HepG2 (cell line): ENCODE results near the gene NDRG3. TPM values are rescaled to one million over a fixed set of nuclear protein-coding genes. Genes with fewer than 3 reads are reported as not detected.
A peak's percentile ranks its signal among the peaks of the same experiment; 100 is the strongest.

Experiments
- ATAC-seq: fragments of 200-7000 bp; cut with Tn5 transposase; 3 replicates; pipeline ENCODE4 v1.9.1; 2020; ENCODE audit warnings: mild to moderate bottlenecking, moderate library complexity
- BruUV-seq: library from RNA; stranded (reverse); fragments of 400-500 nt; replicated peaks from 2 replicates; lab custom pipeline; 2021; lab: Mats Ljungman, UMichigan
- CTCF ChIA-PET: fragments of 300-600 bp; formaldehyde crosslinking; extraction: SDS; loops from one replicate; lab custom pipeline; 2021; ENCODE audit warnings: low total read pairs, inconsistent platforms, low intra/inter-chr PET ratio; lab: Yijun Ruan, JAX
- POLR2A ChIA-PET: fragments of 350-600 bp; sonication (Branson Sonifier 250); formaldehyde crosslinking; loops from one replicate; lab custom pipeline; 2020; ENCODE audit warnings: antibody characterized with exemption, inconsistent platforms; lab: Yijun Ruan, JAX
- DNase-seq: peaks from one replicate; pipeline ENCODE4 v3.0.0-alpha.2; 2015; ENCODE audit warnings: low spot score
- FAIRE-seq: peaks from 3 replicates; lab custom pipeline; 2011; peaks lifted over from hg19 to GRCh38; lab: Jason Lieb, UNC
- H2AFZ ChIP-seq: one replicate; pipeline ENCODE4 v1.6.1; 2011; ENCODE audit warnings: low read length, inconsistent platforms
- H3K27ac ChIP-seq: fragments of 300-600 bp; 3 replicates; pipeline ENCODE4 v1.8.0; 2011; ENCODE audit warnings: mixed run types, mild to moderate bottlenecking, mixed read lengths, low read length, inconsistent platforms; ENCODE audit not compliant: insufficient read depth; ENCODE audit errors: extremely low read length
- H3K27me3 ChIP-seq, 2 experiments: fragments of 200-600 bp in 1 of 2; 2 replicates in 1 of 2; 3 replicates in 1 of 2; pipeline versions ENCODE4 v1.6.0 to v1.8.0; 2011; ENCODE audit warnings: low read length in 2 of 2, mild to moderate bottlenecking in 2 of 2, moderate library complexity in 2 of 2, inconsistent platforms in 1 of 2; ENCODE audit not compliant: insufficient read depth in 2 of 2, control insufficient read depth in 1 of 2
- H3K36me3 ChIP-seq, 2 experiments: fragments of 200-600 bp in 1 of 2; replicated peaks in 1 of 2; 2 replicates in 1 of 2; 3 replicates in 1 of 2; pipeline versions ENCODE4 v1.5.1 to v1.8.0; 2011; ENCODE audit warnings: low read length in 2 of 2, inconsistent platforms in 1 of 2; ENCODE audit not compliant: insufficient read depth in 2 of 2, control insufficient read depth in 1 of 2
- H3K4me1 ChIP-seq: 2 replicates; pipeline ENCODE4 v1.5.1; 2012; ENCODE audit warnings: low read length, inconsistent platforms; ENCODE audit not compliant: insufficient read depth
- H3K4me2 ChIP-seq: 2 replicates; pipeline ENCODE4 v1.6.0; 2011; ENCODE audit warnings: low read depth, low read length, inconsistent platforms
- H3K4me3 ChIP-seq, 3 experiments: fragments of 200-600 bp in 1 of 3; sonication (generic), shearing (Covaris generic) in 1 of 3; replicated peaks in 1 of 3; 2 replicates each; pipeline ENCODE4 v1.5.1; 2011 to 2016; ENCODE audit warnings: low read length in 3 of 3, inconsistent platforms in 2 of 3, low read depth in 2 of 3, mild to moderate bottlenecking in 2 of 3, control low read depth in 1 of 3, mixed read lengths in 1 of 3; ENCODE audit not compliant: insufficient read depth in 1 of 3
- H3K79me2 ChIP-seq: one replicate; pipeline ENCODE4 v1.6.1; 2011; ENCODE audit warnings: low read length, inconsistent platforms; ENCODE audit not compliant: insufficient read depth
- H3K9ac ChIP-seq: 2 replicates; pipeline ENCODE4 v1.6.0; 2011; ENCODE audit warnings: mild to moderate bottlenecking, low read depth, low read length, inconsistent platforms; ENCODE audit not compliant: insufficient read depth
- H3K9me3 ChIP-seq: 2 replicates; pipeline ENCODE4 v1.5.1; 2012; ENCODE audit warnings: mild to moderate bottlenecking, low read length
- H4K20me1 ChIP-seq: 2 replicates; pipeline ENCODE4 v1.6.0; 2011; ENCODE audit warnings: inconsistent platforms, mild to moderate bottlenecking, low read length, moderate library complexity; ENCODE audit not compliant: insufficient read depth
- CENPX ChIP-seq: sonication (generic); formaldehyde crosslinking; IDR thresholded peaks from 2 replicates; pipeline ENCODE4 v1.9.0; 2021; ENCODE audit warnings: mild to moderate bottlenecking, missing genetic modification reagents, moderate library complexity
- CTCF ChIP-seq: sonication (generic); formaldehyde crosslinking; IDR thresholded peaks from 2 replicates; pipeline ENCODE4 v1.5.0; 2020; ENCODE audit warnings: mild to moderate bottlenecking, missing genetic modification reagents, moderate library complexity
- EED ChIP-seq: sonication (generic); formaldehyde crosslinking; IDR thresholded peaks from 2 replicates; pipeline ENCODE4 v1.5.0; 2020; ENCODE audit warnings: mild to moderate bottlenecking, missing genetic modification reagents
- GATA4 ChIP-seq: sonication (generic); IDR thresholded peaks from 2 replicates; pipeline ENCODE4 v1.6.1; 2016; ENCODE audit warnings: antibody characterized with exemption, low read depth, borderline replicate concordance
- HDAC2 ChIP-seq: sonication (generic); formaldehyde crosslinking; IDR thresholded peaks from 2 replicates; pipeline ENCODE4 v1.4.0; 2020; ENCODE audit warnings: missing genetic modification reagents
- KDM4B ChIP-seq: sonication (generic); formaldehyde crosslinking; IDR thresholded peaks from 2 replicates; pipeline ENCODE4 v1.4.0; 2020; ENCODE audit warnings: missing genetic modification reagents
- MLLT10 ChIP-seq: sonication (generic); formaldehyde crosslinking; IDR thresholded peaks from 2 replicates; pipeline ENCODE4 v1.4.0; 2020; ENCODE audit warnings: missing genetic modification reagents
- PAWR ChIP-seq: sonication (generic); formaldehyde crosslinking; IDR thresholded peaks from 2 replicates; pipeline ENCODE4 v1.4.0; 2020; ENCODE audit warnings: missing genetic modification reagents, mild to moderate bottlenecking, borderline replicate concordance
- RAD21 ChIP-seq: fragments of 450-650 bp; formaldehyde crosslinking; IDR thresholded peaks from 2 replicates; pipeline ENCODE4 v1.5.0; 2020; ENCODE audit warnings: mild to moderate bottlenecking
- SMC3 ChIP-seq: IDR thresholded peaks from 2 replicates; pipeline ENCODE4 v1.6.1; 2011; ENCODE audit warnings: low read length, improper control_type of control experiment
- STAG1 ChIP-seq: sonication (generic); formaldehyde crosslinking; IDR thresholded peaks from 2 replicates; pipeline ENCODE4 v1.4.0; 2020; ENCODE audit warnings: missing genetic modification reagents
- ZBTB44 ChIP-seq: sonication (generic); formaldehyde crosslinking; IDR thresholded peaks from 2 replicates; pipeline ENCODE4 v1.4.0; 2020; ENCODE audit warnings: missing genetic modification reagents
- ZNF296 ChIP-seq: sonication (generic); formaldehyde crosslinking; conservative IDR thresholded peaks from 2 replicates; pipeline ENCODE4 v1.5.0; 2020; ENCODE audit warnings: mild to moderate bottlenecking, missing genetic modification reagents
- ZNF615 ChIP-seq: sonication (generic); formaldehyde crosslinking; IDR thresholded peaks from 2 replicates; pipeline ENCODE4 v1.5.0; 2020; ENCODE audit warnings: mild to moderate bottlenecking, missing genetic modification reagents, borderline replicate concordance
- ZSCAN20 ChIP-seq: sonication (generic); formaldehyde crosslinking; IDR thresholded peaks from 2 replicates; pipeline ENCODE4 v1.4.0; 2020; ENCODE audit warnings: missing genetic modification reagents, mild to moderate bottlenecking, borderline replicate concordance
- WGBS: methylation state at CpG from one replicate; pipeline ENCODE4 v1.1.6; 2017; ENCODE audit warnings: low lambda C conversion rate; 5-methylcytosine and 5-hydroxymethylcytosine counted together
- in situ Hi-C: cut with HindIII; loops from 2 replicates; pipeline ENCODE4 v1.10.0; 2017; ENCODE audit warnings: low pct_unique_long_range_greater_than_20kb; ENCODE audit not compliant: extremely low pct_ligation_motif_present
- intact Hi-C: fragments of 100-400 bp; cut with micrococcal nuclease; formaldehyde crosslinking; loops from one replicate; pipeline ENCODE4 v1.10.0; 2022; ENCODE audit not compliant: unreplicated experiment
- polyA plus RNA-seq, 8 experiments: library from polyadenylated mRNA; depleted of rRNA in 3 of 8; stranded (reverse) in 7 of 8; unstranded in 1 of 8; fragments of >200 nt; fragmentation: Illumina TruSeq in 4 of 8; extraction: Trizol in 4 of 8; gene quantifications; 2 replicates each; pipeline versions ENCODE4 v1.2.1 to v1.2.3, GENCODE V29; 2011 to 2016; ENCODE audit warnings: low read depth in 4 of 8, missing spikeins in 1 of 8, mixed read lengths in 1 of 8; ENCODE audit not compliant: insufficient read depth in 1 of 8
- total RNA-seq, 5 experiments: library from RNA; depleted of rRNA; stranded (reverse); fragments of >200 nt; fragmentation: Illumina TruSeq; extraction: Trizol; gene quantifications; 2 replicates each; pipeline ENCODE4 v1.2.3, GENCODE V29; 2016; ENCODE audit warnings: low read depth in 1 of 5

Gene NDRG3
- total and polyA plus RNA-seq, 2 of the 13 experiments (the other 11 are each of a cell fraction or from before 2014, with no cell fraction given): 36.0 to 40.5 TPM

- FAIRE-seq (peak; percentile 66), ATAC-seq (peak; percentile 72), DNase-seq (peak; percentile 45)
- ChIA-PET POLR2A (no interaction called here), CTCF (interaction anchor here (1.2 to 2.4 kb wide), 2 partner anchors 37 to 170 kb away, joined by 3 to 15 read pairs; no protein-coding TSS in a partner anchor)
- no peaks in the 10 kb centered on the region for H3K27me3 ChIP-seq
- peaks cover 9% of the 10 kb centered on the region for H3K4me1 ChIP-seq
- no peak overlapping the region for H3K9ac ChIP-seq
- no peaks in the 10 kb centered on the region for H3K79me2 ChIP-seq
- H4K20me1 ChIP-seq: no peaks in the 10 kb centered on the region
- H3K27ac ChIP-seq: no peak overlapping the region
- H3K4me3 ChIP-seq: no peak overlapping the region
- TF ChIP-seq GATA4: no peak
- peak; percentile 62 for TF ChIP-seq CTCF (CRISPR knock-in tag)
- TF ChIP-seq STAG1: peak; percentile 69
- TF ChIP-seq MLLT10: no peak
- TF ChIP-seq SMC3: peak; percentile 62
- TF ChIP-seq RAD21 (CRISPR knock-in tag): peak; percentile 42; the same call in 1 of the 2 replicates
- H3K4me2 ChIP-seq: no peak overlapping the region
- intact Hi-C loops (loop anchor here (1.0 kb wide), 1 partner anchor 37 kb away; no protein-coding TSS in a partner anchor), in situ Hi-C loops (no loop called here)
- 91% methylated on average over 2 of the region's 2 CpGs for WGBS
- no TSS peak for BruUV-seq
- H3K36me3 ChIP-seq: peaks cover 3 to 15% of the 10 kb centered on the region in 2 experiments
- H2AFZ ChIP-seq: no peak overlapping the region
- H3K9me3 ChIP-seq: no peaks in the 10 kb centered on the region
Observed at GRCh38 chr20:36717657-36718056, 28.2 kb downstream of the NDRG3 start.

GRCh38 chr20:36717021-36717420 lies 28.9 kb downstream of the NDRG3 start:
- in situ Hi-C loops: no loop called here
- BruUV-seq: no TSS peak
- Histone ChIP-seq H4K20me1 (no peaks in the 10 kb centered on the region), H3K27ac (no peak overlapping the region), H3K4me3 (no peak overlapping the region), H2AFZ (no peak overlapping the region), H3K9me3 (no peaks in the 10 kb centered on the region), H3K4me2 (no peak overlapping the region), H3K79me2 (no peaks in the 10 kb centered on the region), H3K9ac (no peak overlapping the region), H3K4me1 (peaks cover 12% of the 10 kb centered on the region), H3K36me3 (peaks cover 3 to 15% of the 10 kb centered on the region in 2 experiments), H3K27me3 (no peaks in the 10 kb centered on the region)
- no peak for TF ChIP-seq PAWR (CRISPR knock-in tag)
- TF ChIP-seq HDAC2 (CRISPR knock-in tag): no peak
- no peak for TF ChIP-seq KDM4B
- no peak for TF ChIP-seq CENPX
- TF ChIP-seq ZSCAN20 (CRISPR knock-in tag): no peak
- no peak for TF ChIP-seq ZBTB44
- no peak for TF ChIP-seq ZNF615
- TF ChIP-seq ZNF296 (CRISPR knock-in tag): no peak
- TF ChIP-seq EED (CRISPR knock-in tag): no peak
- ChIA-PET CTCF (interaction anchor here (1.2 to 2.4 kb wide), 2 partner anchors 37 to 170 kb away, joined by 3 to 15 read pairs; no protein-coding TSS in a partner anchor), POLR2A (no interaction called here)
- WGBS: 91% methylated on average over 3 of the region's 3 CpGs
- intact Hi-C loops: loop anchor here (1.0 kb wide), 1 partner anchor 37 kb away; no protein-coding TSS in a partner anchor
- DNase-seq (no peak), FAIRE-seq (no peak), ATAC-seq (no peak)
